Upper lobe of right lung (tissue), 1 donor: ENCODE measurements around the gene PTMS. TPM values are rescaled to one million over a fixed set of nuclear protein-coding genes. Genes with fewer than 3 reads are reported as not detected.
A peak's percentile ranks its signal among the peaks of the same experiment; 100 is the strongest.

Source experiments
- ATAC-seq: fragments of 200-7000 bp; cut with Tn5 transposase; one replicate; pipeline ENCODE4 v1.9.1; 2020; ENCODE audit warnings: mild to moderate bottlenecking, moderate library complexity
- DNase-seq: peaks from one replicate; pipeline ENCODE4 v3.0.0-alpha.2; 2020
- H3K27ac ChIP-seq: fragments of 200-600 bp; one replicate; pipeline ENCODE4 v1.8.0; 2022
- H3K27me3 ChIP-seq: fragments of 200-600 bp; one replicate; pipeline ENCODE4 v1.8.0; 2022; ENCODE audit warnings: mild to moderate bottlenecking
- H3K36me3 ChIP-seq: fragments of 200-600 bp; one replicate; pipeline ENCODE4 v1.8.0; 2022
- H3K4me1 ChIP-seq: fragments of 200-600 bp; one replicate; pipeline ENCODE4 v1.8.0; 2022
- H3K4me3 ChIP-seq: fragments of 200-600 bp; one replicate; pipeline ENCODE4 v1.8.0; 2022; ENCODE audit warnings: mild to moderate bottlenecking
- H3K9me3 ChIP-seq: fragments of 200-600 bp; one replicate; pipeline ENCODE4 v1.8.0; 2022
- CTCF ChIP-seq: fragments of 200-600 bp; IDR thresholded peaks from one replicate; pipeline ENCODE4 v1.8.0; 2022; ENCODE audit warnings: antibody characterized with exemption
- intact Hi-C: fragments of 100-400 bp; cut with DNase I; formaldehyde crosslinking; loops from one replicate; pipeline ENCODE4 v1.11.0; 2022
- total RNA-seq: library from RNA; stranded (reverse); fragmentation: NEBNext Ultra II Directional; extraction: Animal tissue kit (Norgen Biotek cat#: 25700); gene quantifications from one replicate; pipeline ENCODE4 v1.2.1, GENCODE V29; 2021
- donor health status: DM: no; HTN: yes; CAD: no; lungs with severe emphysema.

Gene PTMS
- total RNA-seq, 1 donor from 2014 or later = 323 TPM

GRCh38 chr12:6725350-6725749 is 40.8 kb upstream of the PTMS start:
- Histone ChIP-seq H3K27ac (no peak overlapping the region), H3K4me3 (no peak overlapping the region), H3K4me1 (peaks cover 10% of the 10 kb centered on the region), H3K9me3 (no peaks in the 10 kb centered on the region), H3K27me3 (no peaks in the 10 kb centered on the region), H3K36me3 (peaks cover 30% of the 10 kb centered on the region)
- ATAC-seq = no peak
- no peak for DNase-seq
- TF ChIP-seq CTCF = no peak
- intact Hi-C loops = no loop called here

- DNase-seq (no peak), ATAC-seq (no peak)
- no peak overlapping the region for H3K27ac ChIP-seq
- no peaks in the 10 kb centered on the region for H3K27me3 ChIP-seq
- no peak overlapping the region for H3K4me3 ChIP-seq
- no peaks in the 10 kb centered on the region for H3K9me3 ChIP-seq
- H3K4me1 ChIP-seq = peaks cover 10% of the 10 kb centered on the region
- no peak for TF ChIP-seq CTCF
- H3K36me3 ChIP-seq = peaks cover 44% of the 10 kb centered on the region
- intact Hi-C loops = no loop called here
Observed at GRCh38 chr12:6729186-6729585, 37.0 kb upstream of the PTMS start.

- no peak for TF ChIP-seq CTCF
- Histone ChIP-seq H3K27ac (no peak overlapping the region), H3K9me3 (no peaks in the 10 kb centered on the region), H3K4me3 (no peak overlapping the region), H3K36me3 (peaks cover 54% of the 10 kb centered on the region), H3K4me1 (peaks cover 2% of the 10 kb centered on the region), H3K27me3 (no peaks in the 10 kb centered on the region)
- ATAC-seq (no peak), DNase-seq (no peak)
- intact Hi-C loops = loop anchor here (10.0 kb wide), 1 partner anchor 95 kb away; the partner anchor contains the start of genes GPR162 and P3H3
Observed at GRCh38 chr12:6730169-6730568, 36.0 kb upstream of the PTMS start.

GRCh38 chr12:6734506-6735387 is 31.4 kb upstream of the PTMS start:
- Histone ChIP-seq H3K4me3 (no peak overlapping the region), H3K4me1 (no peaks in the 10 kb centered on the region), H3K27me3 (no peaks in the 10 kb centered on the region), H3K9me3 (no peaks in the 10 kb centered on the region), H3K36me3 (peaks cover 30% of the 10 kb centered on the region), H3K27ac (peak overlapping the region; percentile 15)
- no peak for DNase-seq
- intact Hi-C loops = loop anchor here (10.0 kb wide), 1 partner anchor 90 kb away; the partner anchor contains the start of genes GPR162 and P3H3
- ATAC-seq = no peak
- TF ChIP-seq CTCF = no peak

- H3K4me1 ChIP-seq = no peaks in the 10 kb centered on the region
- ATAC-seq (peak; percentile 94), DNase-seq (peak; percentile 83)
- H3K27ac ChIP-seq = no peak overlapping the region
- no peak overlapping the region for H3K4me3 ChIP-seq
- peak; percentile 77 for TF ChIP-seq CTCF
- H3K36me3 ChIP-seq = peaks cover 22% of the 10 kb centered on the region
- intact Hi-C loops = loop anchor here (10.0 kb wide), 1 partner anchor 89 kb away; the partner anchor contains the start of genes GPR162 and P3H3
- H3K9me3 ChIP-seq = no peaks in the 10 kb centered on the region
- H3K27me3 ChIP-seq = no peaks in the 10 kb centered on the region
Observed at GRCh38 chr12:6735448-6736191, 30.5 kb upstream of the PTMS start.
